ENCODE results near the gene NTN3. TPM values are rescaled to one million over a fixed set of nuclear protein-coding genes. Genes with fewer than 3 reads are reported as not detected.

The NTN3 gene
- total RNA-seq, 2 experiments from 2014 or later: not detected

- POLR2A ChIA-PET: no interaction called here
Observed at GRCh38 chr16:2500430-2500917, 29.4 kb downstream of the NTN3 start.

DNA sequence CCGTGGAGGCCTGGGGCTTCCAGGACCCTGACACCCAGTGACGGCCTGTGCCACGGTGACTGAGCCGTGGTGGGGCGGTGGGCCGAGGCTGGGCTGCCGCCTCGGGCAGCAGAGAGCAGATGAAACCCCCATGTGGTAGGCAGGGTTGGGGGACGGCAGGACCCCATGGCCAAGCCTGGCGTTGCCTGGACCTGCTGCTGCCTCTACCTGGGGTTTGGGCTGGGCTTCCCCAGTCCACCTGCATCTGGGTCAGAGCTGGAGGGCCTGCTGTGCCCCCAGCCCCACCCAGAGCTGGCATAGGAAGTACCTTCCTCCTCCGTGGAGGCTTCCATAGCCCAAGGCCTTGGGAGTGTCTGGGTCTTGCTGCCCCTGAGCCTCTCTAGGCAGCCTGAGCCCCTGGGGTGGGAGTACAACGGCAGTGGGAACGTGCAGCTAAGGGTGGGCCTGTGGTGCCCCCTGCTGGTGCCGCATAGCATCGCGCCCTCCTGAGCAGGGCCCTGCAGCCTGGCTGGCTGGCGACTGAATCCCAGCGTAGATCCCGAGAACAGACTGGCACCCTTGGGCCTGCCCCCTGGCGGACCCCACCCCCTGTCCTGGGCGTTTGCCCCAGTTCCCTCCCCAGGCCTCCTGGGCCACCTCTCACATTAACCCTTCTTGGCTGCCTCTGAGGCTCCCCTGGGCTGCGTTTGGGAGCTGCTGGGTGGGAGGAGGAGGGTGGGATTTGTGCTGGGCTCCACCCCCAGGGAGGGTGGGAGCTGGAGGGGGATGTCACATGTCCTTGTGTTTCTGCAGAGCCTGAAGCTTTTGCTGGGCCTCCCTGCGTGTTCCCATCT, 30.0 kb downstream of the NTN3 start:
- POLR2A ChIA-PET: interaction anchor here (0.8 to 1.0 kb wide), 2 partner anchors 14 to 19 kb away, joined by 3 read pairs; partner anchors contain the start of gene AMDHD2

More at GRCh38 chr16:2500430-2500917, 29.4 kb downstream of the NTN3 start:
- CTCF ChIA-PET: interaction anchor here (0.5 to 2.8 kb wide), 19 partner anchors 10 to 306 kb away, joined by 3 to 22 read pairs (median 4); partner anchors contain the start of genes ABCA3, ATP6V0C, CEMP1 and TBC1D24

GRCh38 chr16:2501946-2502895, 31.1 kb downstream of the NTN3 start:
- ChIA-PET POLR2A (interaction anchor here (0.6 to 1.0 kb wide), 3 partner anchors 13 to 154 kb away, joined by 3 to 8 read pairs (median 3); partner anchors contain the start of gene AMDHD2), CTCF (interaction anchor here (0.6 to 2.8 kb wide), 15 partner anchors 8 to 574 kb away, joined by 3 to 22 read pairs (median 4); partner anchors contain the start of genes ATP6V0C and TBC1D24)

More for the DNA sequence above, 30.0 kb downstream of the NTN3 start:
- CTCF ChIA-PET: interaction anchor here (0.5 to 2.8 kb wide), 24 partner anchors 9 to 306 kb away, joined by 3 to 22 read pairs (median 4); partner anchors contain the start of genes ABCA3, ATP6V0C, CEMP1 and TBC1D24

- ChIA-PET CTCF (no interaction called here), POLR2A (no interaction called here)
Observed at GRCh38 chr16:2505695-2506094, 34.6 kb downstream of the NTN3 start.

DNA sequence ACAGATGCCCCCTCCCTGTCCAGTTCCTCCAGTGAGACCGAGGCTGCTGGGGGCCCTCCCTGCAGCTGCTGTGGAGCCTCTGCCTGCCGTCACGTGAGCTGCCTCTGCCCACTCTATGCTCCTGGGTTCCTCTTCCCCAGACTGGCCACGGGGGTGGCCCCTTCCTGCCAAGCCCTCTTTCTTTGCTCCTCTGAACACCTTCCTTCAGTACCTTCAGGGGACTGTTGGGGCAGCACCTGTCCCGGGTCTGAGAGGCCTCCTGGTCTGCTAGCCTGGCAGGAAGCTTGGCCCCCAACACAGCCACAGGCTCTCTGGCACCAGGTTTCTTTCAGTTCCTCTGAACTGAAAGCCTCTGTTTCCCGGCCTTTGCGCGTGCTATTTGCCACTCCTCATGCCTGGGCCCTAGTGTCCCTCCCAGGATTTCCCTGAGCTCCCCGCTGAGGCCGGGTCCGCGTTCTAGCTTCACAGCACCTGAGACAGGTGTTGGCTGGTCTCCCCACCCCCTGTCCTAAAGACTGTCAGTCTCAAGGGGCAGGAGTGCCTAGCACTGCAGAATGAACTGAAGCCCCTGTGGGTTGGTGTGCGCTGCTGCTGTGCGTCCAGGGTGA, 36.1 kb downstream of the NTN3 start:
- ChIA-PET POLR2A (no interaction called here), CTCF (no interaction called here)

- POLR2A ChIA-PET: no interaction called here
- CTCF ChIA-PET: no interaction called here
Observed at GRCh38 chr16:2507665-2508064, 36.6 kb downstream of the NTN3 start.

DNA sequence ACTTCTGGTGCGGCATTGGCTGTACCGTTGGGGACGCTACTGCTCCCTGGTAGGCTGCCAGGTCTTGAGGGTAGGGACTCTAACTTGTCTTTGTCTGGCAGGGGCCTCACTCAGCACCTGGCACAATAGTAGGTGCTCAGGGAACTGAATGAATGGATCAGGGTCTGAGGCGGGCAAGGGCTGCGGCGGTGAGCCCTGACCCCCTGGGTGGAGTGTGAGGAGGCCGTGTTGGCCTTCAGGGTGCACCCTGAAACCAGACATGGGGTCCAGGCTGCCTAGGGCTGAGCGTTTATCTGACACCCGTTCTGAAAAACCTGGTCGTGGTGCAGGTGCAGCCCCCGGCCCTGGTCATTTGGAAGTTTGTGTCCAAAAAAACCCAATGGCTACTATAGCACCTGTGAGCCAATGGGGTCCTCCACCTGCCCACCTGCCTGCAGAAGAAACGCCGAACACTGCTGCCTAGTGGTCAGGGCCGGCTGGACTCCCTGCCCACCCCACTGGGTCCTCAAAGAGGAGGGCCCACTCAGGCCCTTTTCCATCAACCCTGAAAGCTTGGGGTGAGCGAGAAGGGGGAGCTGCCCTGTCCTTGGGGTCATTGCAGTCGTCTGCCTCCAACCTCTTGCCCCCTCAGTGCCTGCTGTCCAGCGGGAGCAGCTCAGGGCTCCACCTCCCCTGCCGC, 37.8 kb downstream of the NTN3 start:
- CTCF ChIA-PET: no interaction called here
- POLR2A ChIA-PET: no interaction called here

DNA sequence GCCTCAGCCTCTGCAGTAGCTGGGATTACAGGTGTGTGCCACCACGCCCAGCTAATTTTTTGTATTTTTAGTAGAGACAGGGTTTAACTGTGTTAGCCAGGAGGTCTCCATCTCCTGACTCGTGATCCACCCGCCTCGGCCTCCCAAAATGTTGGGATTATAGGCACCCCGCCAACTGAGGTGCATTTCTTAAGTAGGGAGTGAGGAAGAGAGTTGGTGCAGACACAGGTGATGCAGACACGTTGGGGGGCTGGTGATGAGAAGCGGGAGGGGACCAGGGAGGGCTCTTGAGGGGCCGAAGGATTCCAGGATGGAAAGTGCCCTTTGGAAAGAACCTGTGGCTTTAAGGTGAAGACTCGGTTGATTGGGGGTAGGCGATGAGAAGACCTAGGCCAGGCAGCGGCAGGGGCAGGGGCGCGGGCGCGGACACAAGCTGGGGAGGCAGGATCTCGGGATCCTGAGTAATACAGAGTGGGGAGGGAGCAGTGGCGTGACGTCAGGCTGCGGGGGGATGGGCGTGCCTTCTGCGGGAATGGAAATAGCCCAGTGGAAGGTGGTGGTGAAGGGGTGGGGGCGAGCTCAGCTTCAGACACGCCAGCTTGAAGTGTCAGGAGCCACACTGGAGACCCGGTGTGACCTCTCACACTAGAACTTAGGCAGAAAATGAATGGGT, 40.2 kb downstream of the NTN3 start:
- ChIA-PET CTCF (interaction anchor here (0.5 to 1.0 kb wide), 2 partner anchors 10 to 76 kb away, joined by 3 read pairs; no protein-coding TSS in a partner anchor), POLR2A (no interaction called here)

GRCh38 chr16:2511996-2512734, 41.1 kb downstream of the NTN3 start:
- POLR2A ChIA-PET: no interaction called here

DNA sequence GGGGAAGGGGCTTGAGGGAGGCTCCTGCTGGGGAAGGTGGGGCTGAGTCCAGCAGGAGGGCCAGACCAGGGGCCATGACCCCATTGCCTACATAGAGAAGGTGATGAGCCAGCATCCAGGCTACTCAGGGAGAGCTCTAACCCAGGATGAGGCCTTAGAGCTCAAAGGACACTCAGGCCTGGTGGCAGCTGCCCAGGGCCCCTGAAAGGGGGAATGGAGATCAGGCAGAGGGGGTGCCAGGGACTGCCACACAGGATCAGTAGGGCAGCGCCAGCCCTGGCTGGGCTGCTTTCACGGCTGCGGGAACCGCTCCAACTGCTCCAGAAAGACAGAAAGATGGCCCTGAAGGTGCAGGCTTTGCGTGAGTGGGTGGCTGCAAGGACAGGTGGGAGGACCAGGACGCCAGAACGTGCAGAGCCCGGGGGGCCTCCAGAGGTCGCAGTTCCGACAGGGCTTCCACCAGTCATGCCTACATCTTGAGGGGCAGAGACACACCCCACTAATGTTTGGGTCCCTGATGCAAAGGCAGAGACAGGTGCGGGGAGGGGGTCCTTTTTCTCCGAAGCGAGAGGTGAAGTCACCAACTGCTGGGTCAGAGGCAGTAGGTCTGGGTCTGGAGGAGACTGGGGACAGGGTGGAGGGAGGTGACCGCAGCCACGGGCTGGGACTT, 41.8 kb downstream of the NTN3 start:
- CTCF ChIA-PET: interaction anchor here (0.9 to 2.8 kb wide), 3 partner anchors 10 to 217 kb away, joined by 3 to 9 read pairs (median 3); no protein-coding TSS in a partner anchor
- POLR2A ChIA-PET: interaction anchor here (0.6 to 1.1 kb wide), 2 partner anchors 18 to 45 kb away, joined by 3 to 5 read pairs; partner anchors contain the start of gene CEMP1

More at GRCh38 chr16:2511996-2512734, 41.1 kb downstream of the NTN3 start:
- CTCF ChIA-PET: interaction anchor here (0.9 to 2.8 kb wide), 4 partner anchors 9 to 217 kb away, joined by 3 to 9 read pairs (median 3); no protein-coding TSS in a partner anchor

- CTCF ChIA-PET: interaction anchor here (1.1 to 2.8 kb wide), 2 partner anchors 12 to 19 kb away, joined by 4 to 9 read pairs; no protein-coding TSS in a partner anchor
- POLR2A ChIA-PET: interaction anchor here (0.6 to 1.5 kb wide), 3 partner anchors 18 to 45 kb away, joined by 3 to 7 read pairs (median 5); partner anchors contain the start of gene CEMP1
Observed at GRCh38 chr16:2513405-2514332, 42.6 kb downstream of the NTN3 start, which contains the start of gene ATP6V0C. Gene ATP6V0C (plus strand): TSS chr16:2513952. CDS start chr16:2514104, 152 bp downstream.

GRCh38 chr16:2514333-2515179, 43.5 kb downstream of the NTN3 start:
- CTCF ChIA-PET: interaction anchor here (1.1 to 2.8 kb wide), 4 partner anchors 13 to 85 kb away, joined by 3 to 9 read pairs (median 4); partner anchors contain the start of gene CCNF
- POLR2A ChIA-PET: interaction anchor here (1.0 to 1.5 kb wide), 2 partner anchors 13 to 18 kb away, joined by 3 to 7 read pairs; no protein-coding TSS in a partner anchor

DNA sequence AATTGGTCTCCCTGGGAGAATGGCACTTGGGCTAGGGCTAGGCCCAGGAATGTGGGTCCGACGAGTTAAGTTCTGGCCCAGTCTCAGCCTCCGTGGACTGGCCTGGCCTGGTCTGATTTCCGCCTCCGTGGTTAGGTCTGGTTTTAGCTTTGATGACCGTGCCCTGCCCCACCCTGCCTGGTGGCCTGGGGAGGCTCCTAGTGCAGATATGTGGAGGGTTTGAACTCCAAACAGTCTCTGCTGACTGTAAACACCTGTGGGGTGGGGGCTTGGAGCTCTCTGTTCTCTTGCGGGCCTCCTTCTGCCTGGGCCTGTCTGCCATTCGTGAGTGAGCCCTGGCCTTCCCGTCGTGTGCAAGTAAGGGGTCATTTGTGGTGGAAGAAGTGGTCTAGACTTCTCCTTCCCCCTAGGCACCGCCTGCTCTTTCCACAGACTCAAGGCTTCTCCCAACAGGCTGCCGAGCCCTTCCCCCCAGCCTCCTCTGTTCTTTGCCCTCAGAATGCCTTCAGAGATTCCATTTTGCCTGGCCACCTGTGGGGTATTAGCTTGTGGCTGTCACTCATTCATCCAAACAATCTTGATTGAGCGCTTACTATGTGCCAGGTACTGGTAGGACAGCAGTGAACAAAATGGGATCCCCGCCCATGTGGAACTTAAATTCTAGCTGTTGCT, 44.2 kb downstream of the NTN3 start:
- POLR2A ChIA-PET: interaction anchor here (0.5 to 1.5 kb wide), 3 partner anchors 14 to 24 kb away, joined by 3 to 7 read pairs (median 4); no protein-coding TSS in a partner anchor
- CTCF ChIA-PET: interaction anchor here (0.6 to 2.8 kb wide), 6 partner anchors 14 to 761 kb away, joined by 3 to 9 read pairs (median 4); partner anchors contain the start of gene CCNF
